ENCODE data around the gene ARHGDIG.
"Not testable (repeated sequence)": the region's sequence is repeated elsewhere in the genome, so short reads cannot be mapped to it uniquely, and the experiment has no call there.

DNA sequence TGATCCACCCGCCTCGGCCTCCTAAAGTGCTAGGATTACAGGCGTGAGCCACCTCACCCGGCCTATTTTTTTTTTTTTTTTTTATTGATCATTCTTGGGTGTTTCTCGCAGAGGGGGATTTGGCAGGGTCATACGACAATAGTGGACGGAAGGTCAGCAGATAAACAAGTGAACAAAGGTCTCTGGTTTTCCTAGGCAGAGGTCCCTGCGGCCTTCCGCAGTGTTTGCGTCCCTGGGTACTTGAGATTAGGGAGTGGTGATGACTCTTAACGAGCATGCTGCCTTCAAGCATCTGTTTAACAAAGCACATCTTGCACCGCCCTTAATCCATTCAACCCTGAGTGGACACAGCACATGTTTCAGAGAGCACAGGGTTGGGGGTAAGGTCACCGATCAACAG lies 22.3 kb upstream of the ARHGDIG start:
- TF ChIP-seq CTCF, EP300, POLR2A (IDR thresholded peaks at IDR 0.05): not testable (repeated sequence)
